ENCODE data around the gene SCAMP3.
"Not testable (repeated sequence)": the region's sequence is repeated elsewhere in the genome, so short reads cannot be mapped to it uniquely, and the experiment has no call there.

SCAMP3 gene

DNA sequence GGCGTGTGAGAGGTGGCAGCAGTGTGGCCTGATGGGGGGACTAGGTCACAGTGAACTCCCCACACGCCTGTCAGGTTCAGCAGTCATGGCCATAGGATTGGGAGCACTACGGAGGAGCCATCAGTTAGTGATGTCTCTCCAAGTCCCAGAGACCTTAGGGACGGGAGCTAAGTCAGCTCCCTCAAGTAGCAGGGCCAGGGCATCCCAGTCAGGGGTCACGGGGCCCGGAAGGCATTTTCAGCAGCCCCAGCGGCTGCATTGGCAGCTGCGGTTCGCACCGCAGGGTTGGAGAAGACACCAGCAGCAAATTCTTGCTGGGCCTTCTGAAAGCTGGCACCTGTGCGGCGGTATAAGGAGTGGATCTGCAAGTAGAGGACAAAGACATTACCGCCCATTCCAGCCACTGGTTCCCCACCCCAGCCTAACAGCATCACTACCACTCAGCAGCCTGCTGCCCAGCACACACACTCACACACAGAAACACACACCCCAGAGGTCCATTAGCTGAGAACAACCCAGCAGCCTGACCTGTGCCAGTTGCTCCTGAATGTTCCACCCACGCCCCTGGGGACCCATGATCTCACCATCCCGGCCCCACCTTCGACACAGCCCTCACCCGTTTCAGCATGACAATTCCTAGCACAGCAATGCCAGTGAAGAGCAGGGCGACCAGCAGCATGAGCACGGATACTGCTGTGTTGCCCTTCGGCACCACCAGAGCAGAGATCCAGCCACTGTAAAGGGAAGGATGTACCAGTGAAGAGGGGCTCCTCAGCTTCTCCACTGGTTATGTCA lies 5.9 kb downstream of the SCAMP3 start:
- no peak for DNase-seq
- peaks cover 38 to 41% of the 10 kb centered on the region in 2 donors for H3K4me1 Mint-ChIP-seq (ENCODE audit: low read depth in 2 of 2)
- H3K36me3 Mint-ChIP-seq (ENCODE audit: insufficient read depth) = peaks cover 38% of the 10 kb centered on the region
- H3K9me3 Mint-ChIP-seq = no peaks in the 10 kb centered on the region
- H3K27ac Mint-ChIP-seq = peak overlapping the region; percentile 16 to 41
- ATAC-seq (replicated peaks) = no peak
- no peaks in the 10 kb centered on the region for H3K27me3 Mint-ChIP-seq
- H3K4me3 Mint-ChIP-seq = peak overlapping the region; percentile 81 to 82

DNA sequence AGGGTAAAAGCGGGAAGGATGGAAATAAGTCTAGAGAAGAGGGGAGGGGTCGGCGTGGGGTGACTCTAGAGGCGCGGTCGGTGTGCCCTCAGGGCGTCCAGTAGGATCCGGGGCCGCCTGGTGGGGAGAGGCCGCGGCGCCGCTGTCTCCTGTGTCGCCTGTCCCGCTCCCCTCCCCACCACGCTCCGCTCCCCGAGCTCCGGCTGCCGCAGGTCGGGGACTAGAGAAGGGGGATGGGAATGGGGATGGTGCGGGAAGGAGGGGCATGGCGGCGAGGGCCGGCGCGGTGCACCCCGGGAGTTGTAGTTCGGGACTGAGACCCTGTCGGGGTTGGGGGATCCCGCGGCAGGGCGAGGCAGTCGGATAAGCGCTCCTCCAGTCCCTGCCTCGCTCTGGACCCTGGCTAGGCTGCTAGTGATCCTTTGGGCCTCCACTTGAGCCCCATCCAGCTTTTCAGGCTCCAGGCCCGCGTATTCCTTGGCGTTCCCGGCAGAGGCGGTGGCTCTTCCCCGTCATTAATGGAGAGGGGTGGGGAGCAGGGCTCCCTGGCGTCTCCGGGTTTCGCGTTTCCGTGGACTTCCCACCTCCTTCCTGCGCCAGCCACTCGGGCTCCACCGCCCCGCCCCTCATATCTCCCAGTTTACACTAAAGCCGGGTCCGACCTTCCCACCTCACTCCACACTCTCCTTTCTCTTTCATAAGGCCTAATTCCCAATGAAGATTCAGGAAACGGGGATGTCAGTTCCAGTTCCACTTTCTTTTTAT lies 6.7 kb downstream of the SCAMP3 start, which contains the start of gene ENTREP3:
TSS of gene ENTREP3 (minus strand) at position 241 of the 765 bp plus-strand sequence. CDS start 606 bp downstream, outside the sequence.
- Mint-ChIP-seq H3K36me3 (ENCODE audit: insufficient read depth) (peaks cover 34% of the 10 kb centered on the region), H3K9me3 (no peaks in the 10 kb centered on the region), H3K4me3 (peak within 1 kb of the TSS; percentile 81 to 82), H3K27ac (peak within 1 kb of the TSS; percentile 46 to 73), H3K4me1 (ENCODE audit: low read depth in 2 of 2) (peaks cover 33 to 38% of the 10 kb centered on the region in 2 donors), H3K27me3 (no peaks in the 10 kb centered on the region)
- ATAC-seq (replicated peaks) (peak; percentile 55), DNase-seq (peak; percentile 54 to 59 (median 55))

DNA sequence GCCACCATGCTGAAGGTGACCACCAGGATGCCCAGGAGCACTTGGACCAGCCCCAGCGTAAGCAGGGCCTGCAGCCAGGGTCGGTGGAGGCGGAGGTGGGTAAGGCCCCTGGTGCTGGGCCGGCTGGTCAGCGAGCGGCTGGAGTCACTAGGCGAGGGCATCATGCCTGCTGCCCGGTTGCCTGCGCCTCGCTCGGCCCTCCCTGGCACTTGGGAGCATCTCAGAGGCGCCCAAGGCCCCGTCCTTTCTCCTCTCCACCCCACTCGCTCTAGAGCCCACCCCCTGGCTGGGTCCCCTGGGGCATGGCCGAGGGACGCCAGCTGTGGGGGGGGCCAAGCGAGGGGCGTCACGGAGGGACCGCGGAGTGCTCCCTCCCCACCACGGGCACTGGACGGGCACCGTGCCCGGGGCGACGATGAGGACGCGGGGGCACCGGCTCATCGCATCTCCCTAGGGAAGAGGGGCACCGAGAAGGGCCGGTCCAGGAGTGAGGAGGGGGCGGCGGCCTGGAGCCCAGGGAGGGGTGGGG lies 7.4 kb downstream of the SCAMP3 start:
- Mint-ChIP-seq H3K9me3 (no peaks in the 10 kb centered on the region), H3K27me3 (no peaks in the 10 kb centered on the region), H3K36me3 (ENCODE audit: insufficient read depth) (peaks cover 28% of the 10 kb centered on the region), H3K4me3 (peak overlapping the region; percentile 81 to 82), H3K4me1 (ENCODE audit: low read depth in 2 of 2) (peaks cover 29 to 38% of the 10 kb centered on the region in 2 donors), H3K27ac (peak overlapping the region; percentile 46 to 73)
- ATAC-seq (replicated peaks) (no peak), DNase-seq (no peak)

DNA sequence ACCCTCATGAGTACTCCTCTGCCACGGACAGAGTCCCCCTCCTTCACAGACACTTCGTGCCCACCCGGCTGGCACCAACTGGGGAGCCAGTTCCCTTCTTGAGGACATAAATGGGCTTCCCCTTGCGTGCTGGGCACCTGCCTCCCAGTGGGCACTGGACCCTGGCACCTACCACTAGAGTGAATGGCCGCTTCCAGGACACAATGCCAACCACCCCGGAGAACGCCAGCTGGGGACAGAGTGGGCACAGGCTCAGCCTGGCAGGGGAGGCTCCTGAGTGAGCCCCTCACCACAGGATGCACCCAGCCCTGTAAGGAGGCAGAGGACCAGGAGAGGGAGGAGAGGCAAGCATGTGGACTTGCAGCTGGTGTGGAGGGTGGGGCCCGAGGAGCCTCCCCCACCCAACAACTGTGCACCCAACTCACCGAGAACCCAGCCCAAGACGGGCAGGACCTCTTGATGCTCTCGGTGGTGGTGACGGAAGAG lies 7.9 kb downstream of the SCAMP3 start:
- ATAC-seq (replicated peaks) (no peak), DNase-seq (no peak)
- Mint-ChIP-seq H3K27ac (peak overlapping the region; percentile 46 to 73), H3K4me1 (ENCODE audit: low read depth in 2 of 2) (peaks cover 29 to 38% of the 10 kb centered on the region in 2 donors), H3K9me3 (no peaks in the 10 kb centered on the region), H3K36me3 (ENCODE audit: insufficient read depth) (peaks cover 25% of the 10 kb centered on the region), H3K4me3 (peak overlapping the region; percentile 81 to 82), H3K27me3 (no peaks in the 10 kb centered on the region)

DNA sequence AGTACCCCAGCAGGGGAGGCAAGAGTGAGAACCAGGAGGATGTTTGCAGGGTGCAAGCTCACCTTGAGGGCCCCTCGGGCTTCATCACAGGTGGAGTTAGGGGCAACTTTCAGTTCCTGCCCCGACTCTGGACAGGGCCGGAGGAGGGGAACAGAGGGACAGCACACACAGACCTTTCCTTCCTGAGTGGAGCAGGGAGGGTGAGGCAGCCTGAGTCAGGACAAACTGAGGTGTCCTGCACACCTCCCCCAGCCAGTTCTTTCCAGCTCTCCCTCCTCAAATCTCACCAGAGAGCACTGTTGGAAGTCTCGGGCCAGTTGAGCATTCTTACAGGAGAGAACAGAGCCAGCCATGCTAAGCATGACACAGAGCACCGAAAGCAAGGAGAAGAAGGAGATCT lies 8.4 kb downstream of the SCAMP3 start:
- peak overlapping the region in 1 of 2 donors; percentile 46 for H3K27ac Mint-ChIP-seq
- no peak for ATAC-seq (replicated peaks)
- no peak for DNase-seq
- H3K4me1 Mint-ChIP-seq (ENCODE audit: low read depth in 2 of 2) = peaks cover 29 to 38% of the 10 kb centered on the region in 2 donors
- H3K4me3 Mint-ChIP-seq = peak overlapping the region; percentile 81 to 82
- no peaks in the 10 kb centered on the region for H3K27me3 Mint-ChIP-seq
- no peaks in the 10 kb centered on the region for H3K9me3 Mint-ChIP-seq
- H3K36me3 Mint-ChIP-seq (ENCODE audit: insufficient read depth) = peaks cover 20% of the 10 kb centered on the region

DNA sequence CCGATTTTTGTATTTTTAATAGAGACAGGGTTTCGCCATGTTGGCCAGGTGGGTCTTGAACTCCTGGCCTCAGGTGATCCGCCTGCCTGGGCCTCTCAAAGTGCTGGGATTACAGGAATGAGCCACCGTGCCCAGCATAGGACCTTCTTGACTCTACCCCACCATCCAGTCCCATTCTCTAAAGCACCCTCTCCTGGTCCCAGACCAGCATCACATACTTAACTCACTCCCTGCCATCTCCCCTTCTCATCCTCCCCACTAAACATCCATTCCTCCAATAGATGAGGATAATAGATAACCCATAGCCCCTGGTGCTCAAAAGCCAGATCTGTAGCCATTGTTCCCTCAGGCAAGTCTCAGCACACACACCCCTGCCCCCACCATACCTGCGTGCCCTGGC lies 9.0 kb downstream of the SCAMP3 start:
- peaks cover 16% of the 10 kb centered on the region for H3K36me3 Mint-ChIP-seq (ENCODE audit: insufficient read depth)
- no peaks in the 10 kb centered on the region for H3K9me3 Mint-ChIP-seq
- H3K4me3 Mint-ChIP-seq = peak overlapping the region in 1 of 2 donors; percentile 81
- H3K27me3 Mint-ChIP-seq = no peaks in the 10 kb centered on the region
- H3K27ac Mint-ChIP-seq = no peak overlapping the region
- ATAC-seq (replicated peaks) (no peak), DNase-seq (no peak)
- H3K4me1 Mint-ChIP-seq (ENCODE audit: low read depth in 2 of 2) = peaks cover 29 to 38% of the 10 kb centered on the region in 2 donors

DNA sequence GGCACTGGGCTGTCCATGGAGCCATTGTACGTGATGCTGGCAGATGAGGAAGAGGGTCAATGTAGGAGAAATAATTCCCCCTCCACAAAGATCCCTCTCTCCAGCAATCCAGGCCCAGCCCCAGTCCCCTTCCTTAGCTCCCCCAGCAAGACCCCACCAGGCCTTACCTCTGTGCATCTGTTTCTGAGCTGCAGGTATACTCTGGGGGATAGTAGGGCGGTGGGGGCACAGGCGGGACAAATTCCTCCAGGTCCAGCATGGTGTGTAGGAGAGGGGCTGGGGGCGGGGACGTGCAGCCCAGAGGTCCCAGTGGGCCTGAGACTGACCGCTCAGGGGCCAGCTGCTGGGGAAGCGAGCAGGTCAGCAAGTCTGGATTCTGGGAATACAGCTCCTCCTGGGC lies 10.6 kb downstream of the SCAMP3 start:
- Mint-ChIP-seq H3K27me3 (no peaks in the 10 kb centered on the region), H3K9me3 (no peaks in the 10 kb centered on the region), H3K4me3 (no peak overlapping the region), H3K4me1 (ENCODE audit: low read depth in 2 of 2) (peaks cover 20 to 35% of the 10 kb centered on the region in 2 donors), H3K27ac (peak overlapping the region; percentile 82 to 84), H3K36me3 (ENCODE audit: insufficient read depth) (peaks cover 7% of the 10 kb centered on the region)
- DNase-seq (no peak), ATAC-seq (replicated peaks) (no peak)

DNA sequence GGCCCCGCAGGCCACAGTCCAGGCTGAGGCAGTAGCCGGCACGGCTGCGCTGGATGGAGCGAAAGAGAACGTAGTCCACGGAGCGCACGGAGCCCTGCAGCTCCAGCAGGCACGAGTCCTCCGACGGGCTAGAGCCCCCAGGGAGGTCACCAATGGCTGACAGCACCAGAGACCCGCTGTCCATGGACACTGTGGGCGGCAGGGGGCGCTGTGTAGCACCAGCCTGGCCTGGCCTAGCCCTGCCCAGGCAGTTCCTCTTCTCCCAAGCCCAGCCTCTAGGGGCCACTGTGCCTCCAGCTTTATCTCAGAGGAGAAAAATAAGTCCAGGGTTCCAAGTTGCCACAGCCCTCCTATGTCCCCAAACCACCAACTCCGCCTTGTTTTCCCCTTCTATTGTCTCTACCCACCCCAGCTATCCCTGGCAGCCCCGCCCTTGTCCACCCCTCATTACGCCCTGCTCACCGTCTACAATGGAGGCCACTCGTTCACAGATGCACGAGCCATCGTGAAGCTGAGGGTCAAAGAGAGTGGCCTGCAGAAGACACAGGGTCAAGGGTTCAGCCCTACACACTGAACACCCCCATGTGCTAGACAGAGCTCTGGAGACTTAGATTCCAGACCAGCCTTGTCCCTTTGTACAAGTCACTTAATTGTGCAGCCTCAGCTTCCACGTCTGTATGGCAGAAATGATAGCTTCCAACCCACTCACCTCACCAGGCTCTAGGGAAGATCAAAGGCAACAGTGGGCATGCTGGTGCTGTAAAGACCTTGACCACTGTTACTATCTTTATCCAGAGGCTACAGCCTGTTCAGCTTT lies 11.3 kb downstream of the SCAMP3 start:
- Mint-ChIP-seq H3K27me3 (no peaks in the 10 kb centered on the region), H3K9me3 (no peaks in the 10 kb centered on the region), H3K4me1 (ENCODE audit: low read depth in 2 of 2) (peaks cover 18 to 29% of the 10 kb centered on the region in 2 donors), H3K36me3 (ENCODE audit: insufficient read depth) (peaks cover 12% of the 10 kb centered on the region), H3K27ac (no peak overlapping the region), H3K4me3 (peak overlapping the region; percentile 70 to 75)
- peak; percentile 96 to 98 (median 97) for DNase-seq
- ATAC-seq (replicated peaks) = peak; percentile 98

DNA sequence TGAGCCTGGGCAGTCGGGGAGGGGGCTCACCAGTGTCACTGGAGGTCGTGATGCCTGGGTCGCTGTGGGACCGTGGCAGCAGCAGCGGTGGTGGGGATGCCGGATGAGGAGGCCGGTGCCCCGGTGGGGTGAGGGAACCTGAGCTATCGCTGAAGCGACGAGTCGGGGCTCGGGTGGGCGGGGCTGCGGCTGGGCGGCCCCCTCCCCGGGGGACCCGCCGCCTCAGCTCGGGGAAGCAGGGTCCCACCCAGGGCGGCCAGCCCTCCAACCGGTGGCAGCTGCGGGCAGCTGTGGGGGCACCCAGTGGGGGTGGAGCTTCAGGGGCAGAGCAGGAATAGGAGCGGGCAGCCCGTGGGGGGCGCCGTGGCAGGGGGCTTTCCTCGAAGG lies 11.9 kb downstream of the SCAMP3 start:
- H3K9me3 Mint-ChIP-seq = no peaks in the 10 kb centered on the region
- peaks cover 17% of the 10 kb centered on the region for H3K36me3 Mint-ChIP-seq (ENCODE audit: insufficient read depth)
- H3K4me1 Mint-ChIP-seq (ENCODE audit: low read depth in 2 of 2) = peaks cover 12 to 23% of the 10 kb centered on the region in 2 donors
- H3K4me3 Mint-ChIP-seq = peak overlapping the region; percentile 70 to 75
- ATAC-seq (replicated peaks) (peak; percentile 22), DNase-seq (no peak)
- peak overlapping the region in 1 of 2 donors; percentile 59 for H3K27ac Mint-ChIP-seq
- no peaks in the 10 kb centered on the region for H3K27me3 Mint-ChIP-seq

DNA sequence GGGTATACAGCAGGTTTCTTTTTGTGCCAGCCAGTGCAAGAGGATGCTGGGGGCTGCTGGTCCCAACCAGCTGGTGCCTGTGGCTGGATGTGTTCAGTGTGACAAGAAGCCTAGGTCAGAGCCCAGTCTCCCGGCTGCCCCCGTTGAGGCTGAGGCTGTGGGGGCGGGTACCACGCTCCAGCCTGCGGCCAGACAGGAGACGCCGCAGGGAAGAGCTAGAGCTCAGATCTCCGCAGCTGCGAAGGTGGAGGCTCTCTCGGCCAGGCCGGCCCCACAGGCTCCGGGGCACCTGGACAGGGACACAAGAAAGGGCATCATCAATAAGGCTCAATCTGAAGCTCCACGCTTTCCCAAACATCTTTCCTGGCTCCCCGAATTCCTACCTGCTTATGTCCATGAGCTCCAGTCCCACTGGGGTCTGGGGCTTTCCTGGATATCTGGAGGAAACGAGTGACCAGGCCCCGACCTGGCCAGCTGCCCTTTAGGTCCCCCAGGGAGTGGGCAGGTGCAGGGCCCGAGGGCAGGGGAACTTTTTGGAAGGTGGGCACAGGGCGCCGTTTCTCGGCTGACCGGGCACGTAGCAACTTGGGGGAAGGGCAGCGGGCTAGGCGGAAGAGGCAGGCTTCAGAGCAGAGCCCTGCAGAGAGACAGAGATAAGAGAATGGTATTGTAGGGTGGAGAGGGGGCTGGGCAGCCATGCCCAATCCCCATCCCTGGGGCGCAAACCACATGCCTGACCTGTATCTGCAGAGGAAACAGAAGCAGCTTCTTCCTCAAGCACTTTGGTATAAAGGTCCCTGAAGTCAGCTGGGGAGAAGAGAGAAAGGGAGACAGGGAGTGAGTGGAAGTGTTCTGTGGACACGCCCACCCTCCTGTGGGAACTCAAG lies 14.2 kb downstream of the SCAMP3 start:
- Mint-ChIP-seq H3K27ac (no peak overlapping the region), H3K4me3 (no peak overlapping the region), H3K27me3 (no peaks in the 10 kb centered on the region), H3K36me3 (ENCODE audit: insufficient read depth) (peaks cover 29% of the 10 kb centered on the region), H3K4me1 (ENCODE audit: low read depth in 2 of 2) (peaks cover 19% of the 10 kb centered on the region in 2 donors), H3K9me3 (peaks cover 0 to 2% of the 10 kb centered on the region in 2 donors)
- ATAC-seq (replicated peaks) (no peak), DNase-seq (no peak)

DNA sequence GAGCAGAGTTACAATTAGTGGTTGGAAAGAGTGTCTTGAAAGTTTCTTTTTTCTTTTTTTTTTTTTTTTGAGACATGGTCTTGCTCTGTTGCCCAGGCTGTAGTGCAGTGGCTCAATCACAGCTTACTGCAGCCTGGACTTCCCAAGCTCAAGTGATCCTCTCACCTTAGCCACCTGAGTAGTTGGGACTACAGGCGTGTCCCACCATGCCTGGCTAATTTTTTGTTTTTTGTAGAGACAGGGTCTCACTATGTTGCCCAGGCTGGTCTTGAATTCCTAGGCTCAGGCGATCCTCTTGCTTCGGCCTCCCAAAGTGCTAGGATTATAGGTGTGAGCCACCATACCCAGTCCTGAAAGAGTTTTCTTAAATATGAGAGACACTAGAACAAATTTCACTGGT lies 15.4 kb downstream of the SCAMP3 start:
- not testable (repeated sequence) for DNase-seq; H3K27ac Mint-ChIP-seq; ATAC-seq (replicated peaks); H3K9me3 Mint-ChIP-seq; H3K27me3 Mint-ChIP-seq
- peaks cover 29% of the 10 kb centered on the region for H3K36me3 Mint-ChIP-seq (ENCODE audit: insufficient read depth)
- H3K4me3 Mint-ChIP-seq = peak overlapping the region in 1 of 2 donors; percentile 6
- H3K4me1 Mint-ChIP-seq (ENCODE audit: low read depth in 2 of 2) = peaks cover 19% of the 10 kb centered on the region in 2 donors

DNA sequence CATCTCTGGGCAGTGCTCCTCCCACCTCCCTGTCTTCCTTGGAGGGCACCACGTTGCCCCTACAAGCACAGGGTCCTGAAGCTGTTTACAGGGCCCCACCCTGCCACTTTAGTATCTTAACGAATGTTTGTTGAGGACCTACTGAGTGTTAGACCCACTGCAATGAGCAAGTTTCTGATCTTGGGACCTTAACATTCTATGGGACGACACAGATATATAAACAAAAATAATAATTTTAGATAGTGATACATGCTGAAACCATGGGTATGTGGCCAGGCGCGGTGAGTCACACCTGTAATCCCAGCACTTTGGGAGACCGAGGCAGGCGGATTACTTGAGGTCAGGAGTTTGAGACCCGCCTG lies 17.0 kb downstream of the SCAMP3 start:
- no peaks in the 10 kb centered on the region for H3K27me3 Mint-ChIP-seq
- H3K9me3 Mint-ChIP-seq = peaks cover 0 to 2% of the 10 kb centered on the region in 2 donors
- ATAC-seq (replicated peaks) (no peak), DNase-seq (no peak)
- peak overlapping the region; percentile 97 to 98 for H3K27ac Mint-ChIP-seq
- H3K4me1 Mint-ChIP-seq (ENCODE audit: low read depth in 2 of 2) = peaks cover 28 to 32% of the 10 kb centered on the region in 2 donors
- peaks cover 29% of the 10 kb centered on the region for H3K36me3 Mint-ChIP-seq (ENCODE audit: insufficient read depth)
- peak overlapping the region; percentile 78 to 83 for H3K4me3 Mint-ChIP-seq

Measured in effector memory CD8-positive, alpha-beta T cell (primary cell).